SW 1271 (cell line): ENCODE results near the gene HNRNPD.
"Not testable (repeated sequence)": the region's sequence is repeated elsewhere in the genome, so short reads cannot be mapped to it uniquely, and the experiment has no call there.

Experiments used
- DNase-seq, 2 experiments: peaks; one replicate each; lab custom pipeline; 2025; lab: John Stamatoyannopoulos, UW

The HNRNPD gene

DNA sequence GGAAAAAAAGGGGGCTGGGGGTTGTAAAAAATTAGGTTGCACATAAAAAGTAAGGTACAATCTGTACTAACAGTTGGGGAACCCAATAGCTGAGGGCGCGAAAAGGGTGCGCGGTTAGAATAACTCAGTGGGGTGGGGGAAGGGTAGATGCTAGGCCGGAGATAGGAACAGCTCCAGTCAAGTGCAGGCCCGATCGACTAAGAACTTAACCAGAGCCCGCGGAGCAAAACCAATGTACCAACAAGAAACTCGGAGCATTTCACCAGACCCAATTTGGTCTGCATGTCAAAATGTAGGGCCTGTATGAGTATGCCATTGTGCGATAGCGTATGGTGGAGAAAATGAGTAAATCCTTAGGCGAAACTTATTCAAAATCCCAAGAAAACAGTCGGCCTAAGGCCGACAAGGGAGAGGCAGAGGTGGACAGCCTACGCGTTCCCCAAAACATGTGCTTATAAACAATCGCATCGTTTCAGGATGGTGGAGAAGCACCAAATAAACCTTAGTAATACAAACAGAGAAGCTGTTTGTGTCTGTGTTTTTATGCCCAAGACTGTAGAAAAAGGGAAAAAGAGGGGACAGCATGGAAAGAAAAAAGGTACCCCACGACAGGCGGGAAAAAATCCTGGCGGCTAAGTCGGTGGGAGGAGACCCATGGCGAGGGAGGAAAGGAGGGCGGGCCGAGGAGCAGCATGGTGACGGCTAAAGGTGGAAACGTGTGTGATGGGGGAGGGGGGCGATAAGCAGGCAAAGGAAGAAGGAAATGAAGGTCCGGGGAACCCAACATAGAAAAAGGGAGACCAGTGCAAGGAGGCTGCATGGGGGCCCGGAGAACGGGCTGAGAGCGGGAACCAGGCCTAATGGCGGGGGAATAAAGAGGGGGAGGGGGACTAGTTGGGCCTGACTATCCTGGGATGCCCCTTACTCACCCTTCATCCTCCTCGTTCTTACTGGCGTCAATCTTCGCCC is 990 bp downstream of the HNRNPD start:
- DNase-seq, result peak; percentile 49 to 72

DNA sequence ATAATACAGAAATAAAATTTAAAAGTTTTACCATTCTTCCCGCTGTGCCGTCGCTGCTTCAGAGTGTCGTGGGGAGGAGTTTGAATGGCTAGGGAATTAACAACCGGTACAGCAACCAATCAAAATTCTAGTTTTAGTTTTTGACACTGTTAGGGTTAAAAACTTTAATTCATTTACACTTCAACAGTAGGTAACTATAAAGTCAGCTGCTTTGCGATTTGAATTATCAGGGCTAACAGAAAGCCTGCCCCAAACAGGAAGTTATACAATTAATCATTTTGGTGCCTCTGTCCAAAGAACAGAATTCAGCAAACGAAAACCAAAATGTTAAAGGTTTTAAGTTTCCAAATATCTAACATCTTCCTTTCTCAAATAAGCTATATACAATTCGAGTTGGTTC is 2.3 kb downstream of the HNRNPD start:
- no peak for DNase-seq

DNA sequence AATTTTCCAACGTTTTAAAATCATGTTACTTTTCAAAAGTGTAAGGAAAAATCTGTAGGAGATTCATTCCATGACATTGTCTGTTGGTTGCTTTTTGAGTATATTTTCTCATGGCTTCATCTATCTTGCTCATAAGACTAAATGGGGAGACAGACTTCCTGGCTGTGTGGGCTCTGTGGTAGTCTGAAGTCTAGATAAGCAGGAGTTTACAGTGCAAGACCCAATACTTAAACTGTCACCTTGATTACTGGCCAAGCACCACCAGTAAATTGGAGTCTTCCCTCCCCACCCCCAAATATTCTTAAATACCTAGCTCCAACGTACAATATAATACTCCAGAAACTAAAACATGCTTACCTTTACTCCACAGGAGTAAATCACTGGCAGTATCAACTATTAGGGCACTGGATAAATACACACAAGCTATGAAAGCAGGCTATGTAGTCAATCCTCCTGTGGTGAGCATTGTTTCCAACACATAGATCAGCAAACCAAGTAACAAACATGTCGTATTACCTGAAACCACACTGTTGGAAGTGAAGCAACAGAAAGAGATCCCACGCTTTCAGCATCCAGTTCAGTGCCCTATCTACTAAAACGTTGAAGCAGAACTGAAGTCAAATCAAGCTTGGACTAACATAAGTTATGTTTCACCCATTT is 6.2 kb downstream of the HNRNPD start:
- no peak for DNase-seq

DNA sequence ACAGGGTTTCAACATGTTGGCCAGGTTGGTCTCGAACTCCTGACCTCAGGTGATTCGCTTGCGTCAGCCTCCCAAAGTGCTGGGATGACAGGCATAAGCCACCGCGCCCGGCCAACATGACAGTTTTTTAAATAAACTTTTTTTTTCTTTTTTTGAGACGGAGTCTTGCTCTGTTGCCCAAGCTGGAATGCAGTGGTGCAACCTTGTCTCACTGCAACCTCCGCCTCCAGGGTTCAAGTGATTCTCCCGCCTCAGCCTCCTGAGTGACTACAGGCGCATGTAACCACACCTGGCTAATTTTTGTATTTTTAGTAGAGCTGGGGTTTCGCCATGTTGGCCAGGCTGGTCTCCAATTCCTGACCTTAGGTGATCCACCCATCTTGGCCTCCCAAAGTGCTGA is 7.4 kb downstream of the HNRNPD start:
- DNase-seq, result not testable (repeated sequence)

GRCh38 chr4:82363896-82364487 is 9.8 kb downstream of the HNRNPD start:
- no peak for DNase-seq

- no peak for DNase-seq
Observed at GRCh38 chr4:82362565-82362964, 11.2 kb downstream of the HNRNPD start.

GRCh38 chr4:82360298-82361177 is 13.3 kb downstream of the HNRNPD start:
- peak in 1 of 2 experiments; percentile 19 for DNase-seq

DNA sequence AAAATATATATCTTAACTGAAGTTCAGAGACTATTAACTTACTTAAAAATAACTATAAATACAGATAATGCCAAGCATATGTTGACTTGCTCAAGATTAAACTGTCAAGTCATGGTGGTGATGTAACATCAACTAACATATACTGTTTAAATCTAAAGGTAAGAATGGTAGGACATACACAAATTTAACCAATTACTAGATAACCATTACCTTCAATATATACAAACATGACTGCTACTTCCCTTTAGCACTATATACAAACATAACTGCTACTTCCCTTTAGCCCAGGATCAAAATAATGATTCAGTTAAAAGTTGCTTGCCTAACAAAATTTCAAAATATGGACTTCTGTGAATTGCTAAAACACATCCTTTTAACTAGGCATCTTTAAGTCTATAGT is 14.9 kb downstream of the HNRNPD start:
- no peak for DNase-seq

DNA sequence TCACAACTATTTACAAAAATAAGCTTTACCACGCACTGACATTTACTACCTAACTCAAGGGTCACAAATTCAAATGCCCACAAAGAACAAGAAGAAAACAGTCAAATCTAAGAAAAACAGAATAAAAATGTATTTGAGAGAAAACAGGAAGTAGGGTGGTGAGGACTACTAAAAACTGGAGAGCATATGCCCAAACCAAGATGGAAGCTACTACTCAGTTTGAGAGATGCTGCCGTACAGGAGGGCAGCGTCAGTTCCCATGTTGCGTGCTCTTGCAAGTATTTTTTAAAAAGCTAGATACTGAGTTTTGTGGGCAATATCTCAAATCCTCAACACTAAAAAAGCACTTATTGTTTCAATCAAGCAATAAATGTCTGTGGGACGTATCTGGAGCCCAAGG is 16.2 kb downstream of the HNRNPD start:
- DNase-seq, result no peak

GRCh38 chr4:82354788-82355187 is 19.0 kb downstream of the HNRNPD start:
- no peak for DNase-seq

DNA sequence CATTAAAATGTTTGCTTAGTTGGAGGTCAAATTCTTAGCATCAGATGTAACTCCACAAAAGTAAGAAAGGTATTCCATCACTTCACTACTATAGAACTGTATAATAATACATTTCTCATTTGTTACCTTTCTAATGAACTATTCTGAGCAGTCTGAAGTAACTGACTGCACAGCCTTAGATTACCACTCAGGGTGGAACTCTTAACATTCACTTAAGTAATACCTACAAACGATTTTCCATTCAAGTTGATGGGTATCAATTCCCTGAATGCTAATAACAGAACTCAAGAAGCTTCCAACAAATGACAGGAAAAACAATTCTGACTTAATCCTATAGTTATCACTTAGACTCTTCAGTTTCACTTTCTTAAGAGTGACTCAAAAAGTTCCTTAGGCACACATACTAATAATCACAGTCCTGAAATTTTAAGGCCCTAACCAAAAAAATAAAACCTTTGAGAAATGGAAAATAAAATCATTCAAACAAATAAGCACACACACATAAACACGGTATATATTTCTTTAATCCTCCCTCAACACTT is 20.9 kb downstream of the HNRNPD start:
- DNase-seq, result no peak

DNA sequence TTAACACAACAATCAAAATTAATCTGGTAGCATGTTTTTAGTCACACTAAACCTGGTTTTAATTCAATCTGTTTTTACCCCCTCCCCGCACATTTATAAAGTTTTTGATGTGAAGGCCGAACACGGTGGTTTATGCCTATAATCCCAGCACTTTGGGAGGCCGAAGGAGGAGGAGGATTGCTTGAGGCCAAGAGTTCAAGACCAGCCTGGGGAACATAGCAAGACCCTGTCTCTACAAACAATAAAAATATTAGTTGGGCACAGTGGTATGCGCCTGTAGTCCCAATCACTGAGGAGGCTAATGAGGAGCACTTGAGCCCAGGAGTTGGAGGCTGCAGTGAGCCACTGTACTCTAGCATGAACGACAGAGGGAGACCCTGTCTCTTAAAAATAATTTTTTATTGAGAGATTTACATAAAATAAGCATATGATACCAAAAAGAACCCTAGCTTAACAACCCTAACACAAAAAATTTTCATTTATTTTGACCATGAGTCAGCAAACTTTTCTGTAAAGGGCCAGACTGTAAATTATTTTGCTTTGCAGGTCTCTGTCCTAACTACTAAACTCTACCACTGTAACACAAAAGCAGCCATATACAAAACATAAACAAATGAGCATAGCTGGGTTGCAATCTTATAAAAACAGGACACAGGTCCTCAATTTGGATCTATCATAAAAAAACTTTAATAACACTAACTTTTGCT is 21.5 kb downstream of the HNRNPD start:
- no peak for DNase-seq

DNA sequence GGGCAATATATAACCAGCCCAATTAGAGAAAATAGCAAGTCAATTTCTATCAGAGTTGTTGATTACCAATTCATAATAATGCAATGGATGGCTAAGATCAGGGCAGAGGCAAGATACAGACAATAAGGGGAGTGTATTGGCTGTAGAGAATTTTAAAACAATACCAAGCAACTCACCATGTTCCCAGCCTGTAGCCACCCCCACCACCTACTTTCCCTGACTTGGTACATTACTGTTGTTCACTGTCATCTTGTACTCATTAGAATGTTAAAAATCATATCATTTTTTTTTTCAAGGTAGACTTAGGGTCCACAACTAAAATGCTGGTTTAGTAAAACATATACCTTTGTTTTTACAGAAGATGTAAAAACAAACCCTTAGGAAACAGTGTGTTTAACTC is 27.7 kb downstream of the HNRNPD start:
- no peak for DNase-seq

GRCh38 chr4:82335043-82335442 is 38.7 kb downstream of the HNRNPD start:
- no peak for DNase-seq

- DNase-seq, result not testable (repeated sequence)
Observed at GRCh38 chr4:82333641-82334040, 40.1 kb downstream of the HNRNPD start.

- no peak for DNase-seq
Observed at GRCh38 chr4:82331814-82332213, 42.0 kb downstream of the HNRNPD start.

DNA sequence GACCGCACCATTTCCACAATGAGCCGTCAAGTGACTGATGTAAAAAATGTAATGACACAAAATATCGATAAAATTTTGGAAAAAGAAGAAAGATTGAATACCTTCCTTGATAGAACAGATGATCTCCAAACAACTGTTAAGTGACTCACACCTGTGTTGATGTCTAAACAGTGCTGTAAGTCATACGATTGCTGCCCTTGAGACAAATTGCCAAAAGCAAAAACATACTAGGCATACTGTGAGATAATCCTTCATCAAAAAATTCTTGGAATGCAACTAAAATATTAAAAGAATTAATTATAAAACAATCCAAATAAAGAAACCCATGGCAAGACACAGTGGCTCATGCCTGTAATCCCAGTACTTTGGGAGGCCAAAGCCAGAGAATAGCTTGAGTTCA is 53.4 kb downstream of the HNRNPD start:
- DNase-seq, result no peak

DNA sequence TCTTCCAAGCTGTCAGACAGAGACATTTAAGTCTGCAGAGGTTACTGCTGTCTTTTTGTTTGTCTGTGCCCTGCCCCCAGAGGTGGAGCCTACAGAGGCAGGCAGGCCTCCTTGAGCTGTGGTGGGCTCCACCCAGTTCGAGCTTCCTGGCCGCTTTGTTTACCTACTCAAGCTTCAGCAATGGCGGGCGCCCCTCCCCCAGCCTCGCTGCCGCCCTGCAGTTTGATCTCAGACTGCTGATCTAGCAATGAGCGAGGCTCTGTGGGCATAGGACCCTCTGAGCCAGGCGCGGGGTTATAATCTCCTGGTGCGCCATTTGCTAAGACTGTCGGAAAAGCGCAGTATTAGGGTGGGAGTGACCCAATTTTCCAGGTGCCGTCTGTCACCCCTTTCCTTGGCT is 70.7 kb downstream of the HNRNPD start:
- not testable (repeated sequence) for DNase-seq
